GM21423 (cell line): ENCODE data around the gene NR5A1.

Experiments
- ATAC-seq: cut with Tn5 transposase; IDR thresholded peaks from one replicate; pipeline ENCODE4 v1.9.1; 2021; ENCODE audit warnings: mild to moderate bottlenecking, moderate library complexity; ENCODE audit not compliant: unreplicated experiment

Gene NR5A1

DNA sequence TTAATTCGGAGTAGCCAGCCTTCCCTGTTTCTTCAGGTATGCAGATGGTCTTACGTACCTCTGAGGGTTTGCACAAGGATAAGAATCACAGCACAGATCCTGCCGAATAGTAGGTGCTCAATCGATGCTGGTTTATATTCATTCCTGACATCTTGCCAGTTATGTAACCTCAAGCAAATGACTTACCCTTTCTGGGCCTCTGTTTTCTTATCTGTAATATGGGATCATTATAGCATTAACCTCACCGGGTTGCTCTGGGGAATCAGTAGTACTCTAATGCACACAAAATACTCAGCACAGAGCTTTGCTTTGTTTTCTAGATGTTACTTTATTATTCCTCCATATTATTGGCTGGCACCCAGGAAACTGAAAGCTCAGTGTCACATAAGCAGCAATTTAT lies 7.7 kb upstream of the NR5A1 start:
- no peak for ATAC-seq

DNA sequence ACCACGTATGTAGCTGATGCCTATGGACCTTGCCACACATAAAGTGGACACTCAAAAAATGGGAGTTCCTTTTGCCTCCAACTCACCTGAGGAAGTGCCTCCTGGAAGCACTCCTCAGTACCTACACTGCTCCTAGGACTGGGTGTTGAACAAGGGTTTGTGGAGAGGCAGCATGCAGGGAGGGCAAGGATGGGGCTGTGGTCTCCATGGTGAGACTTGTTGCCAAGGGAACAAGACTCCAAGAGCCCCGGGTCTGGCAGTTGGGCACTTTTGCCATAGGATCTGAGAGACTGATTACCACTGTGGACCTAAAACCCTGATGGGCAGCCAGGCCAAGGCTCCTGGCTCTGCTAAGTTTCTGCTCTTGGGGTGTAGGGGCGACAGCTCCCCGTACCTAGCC lies 6.9 kb upstream of the NR5A1 start:
- no peak for ATAC-seq

DNA sequence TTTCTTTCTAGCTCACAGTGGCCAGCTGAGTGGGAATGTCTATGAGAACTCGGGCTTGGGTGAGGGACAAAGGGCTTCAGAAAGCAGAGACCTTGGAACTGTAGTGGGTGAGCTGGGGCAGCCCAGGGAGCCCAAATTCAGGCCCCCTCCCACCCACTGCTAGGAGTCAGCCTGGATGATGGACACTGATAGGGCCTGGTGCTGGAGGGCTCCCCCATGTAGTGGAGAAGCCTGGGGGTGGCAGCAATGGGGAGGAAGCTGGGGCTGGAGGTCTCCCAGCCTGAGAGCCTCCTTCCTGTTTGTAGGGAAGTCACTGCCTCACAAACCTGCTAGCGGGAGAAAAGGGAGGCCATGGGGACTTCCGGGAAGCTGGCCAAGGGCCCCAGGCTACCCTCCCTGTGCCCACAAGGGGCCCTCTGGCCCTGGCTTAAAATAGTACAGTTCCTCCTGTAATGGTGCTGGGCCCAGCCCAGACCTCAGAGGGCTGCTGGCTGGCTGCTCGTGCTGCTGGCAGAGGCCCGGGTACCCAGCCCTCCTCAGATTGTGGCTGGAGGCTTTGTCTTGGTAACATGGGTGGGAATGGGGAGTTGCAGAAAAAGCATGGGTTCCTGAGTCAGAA lies 6.3 kb upstream of the NR5A1 start:
- ATAC-seq: no peak

DNA sequence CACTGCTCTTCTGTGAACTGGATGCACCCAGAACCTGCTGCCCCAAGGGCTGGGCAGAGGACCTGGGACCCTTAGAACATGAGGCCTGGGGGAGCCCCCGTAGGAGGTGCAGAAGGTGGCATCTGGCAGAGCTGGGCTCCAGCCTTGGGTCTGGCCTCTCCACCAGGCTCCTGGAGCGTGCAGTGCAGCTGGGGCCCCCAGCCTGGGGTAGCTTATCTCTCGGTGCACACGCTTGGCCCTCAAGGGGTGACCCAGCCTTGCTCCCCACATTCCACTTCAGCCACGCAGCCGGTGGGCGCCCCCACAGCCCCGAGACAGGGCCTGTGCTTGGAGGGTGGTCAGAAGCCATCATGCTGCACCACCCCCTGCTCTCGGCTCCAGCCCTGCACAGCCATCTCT lies 5.6 kb upstream of the NR5A1 start:
- no peak for ATAC-seq

DNA sequence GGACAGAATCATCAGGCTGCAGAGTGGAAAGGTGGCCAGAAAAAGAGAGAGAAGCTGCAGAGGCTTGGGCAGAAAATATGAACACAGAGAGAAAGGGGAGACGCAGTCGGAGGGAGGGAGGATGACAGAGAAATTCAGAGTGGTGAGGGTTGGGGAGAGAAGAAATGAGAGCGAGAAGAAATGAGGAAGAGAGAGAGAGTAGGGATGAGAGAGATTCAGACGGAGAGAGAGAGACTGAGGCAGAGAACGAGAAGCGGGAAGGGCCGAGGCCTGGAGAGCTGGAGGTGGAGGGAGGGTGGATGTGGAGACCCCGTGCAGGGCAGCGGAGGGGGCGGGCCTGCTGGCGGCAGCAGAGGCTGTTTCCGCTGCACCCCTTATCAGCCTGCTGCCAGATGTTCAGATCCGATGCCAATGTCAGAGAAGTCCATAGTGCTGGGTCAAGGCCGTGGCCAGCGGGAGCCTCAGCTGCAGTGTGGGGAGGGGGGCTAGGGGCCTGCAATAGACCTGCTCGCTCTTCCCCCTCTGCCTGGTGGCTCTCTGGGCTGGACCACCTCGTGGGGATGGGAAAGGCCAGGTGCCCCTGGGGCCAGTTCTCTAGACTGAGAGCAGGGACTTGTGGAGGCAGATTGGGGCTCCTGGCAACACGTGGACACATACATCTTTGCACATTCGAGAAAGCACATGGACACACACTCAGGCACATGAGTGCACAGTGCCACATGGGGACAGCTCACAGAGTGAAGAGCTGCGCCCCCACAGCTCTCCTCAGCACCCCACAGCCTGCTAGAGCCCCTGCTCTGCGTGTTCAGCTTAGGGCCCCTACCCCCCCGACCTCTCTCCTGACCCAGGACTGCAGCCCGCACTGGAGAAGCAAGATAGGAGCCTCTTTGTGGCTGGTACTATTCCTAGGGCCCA lies 4.9 kb upstream of the NR5A1 start:
- no peak for ATAC-seq

DNA sequence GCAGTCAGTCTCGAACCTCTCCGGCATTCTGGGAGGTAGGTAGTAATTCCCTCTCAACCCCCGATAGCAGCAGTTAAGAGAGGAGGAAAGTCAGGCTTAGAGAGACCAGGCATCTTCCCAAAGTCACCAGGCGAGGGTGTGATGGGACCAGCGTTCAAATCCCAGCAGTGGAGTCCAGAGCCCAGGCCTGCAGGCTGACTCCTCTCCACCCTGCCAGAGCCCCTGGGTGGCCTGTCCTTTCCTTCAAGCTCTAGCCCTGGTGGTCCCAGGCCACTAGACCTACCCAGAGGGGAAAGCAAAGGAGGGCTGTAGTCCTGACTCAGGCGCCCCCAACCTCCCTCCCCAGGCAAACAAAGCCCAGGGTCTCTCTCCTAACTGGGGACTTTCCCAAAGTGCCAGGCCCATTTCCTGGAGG lies 4.2 kb upstream of the NR5A1 start:
- ATAC-seq: no peak

DNA sequence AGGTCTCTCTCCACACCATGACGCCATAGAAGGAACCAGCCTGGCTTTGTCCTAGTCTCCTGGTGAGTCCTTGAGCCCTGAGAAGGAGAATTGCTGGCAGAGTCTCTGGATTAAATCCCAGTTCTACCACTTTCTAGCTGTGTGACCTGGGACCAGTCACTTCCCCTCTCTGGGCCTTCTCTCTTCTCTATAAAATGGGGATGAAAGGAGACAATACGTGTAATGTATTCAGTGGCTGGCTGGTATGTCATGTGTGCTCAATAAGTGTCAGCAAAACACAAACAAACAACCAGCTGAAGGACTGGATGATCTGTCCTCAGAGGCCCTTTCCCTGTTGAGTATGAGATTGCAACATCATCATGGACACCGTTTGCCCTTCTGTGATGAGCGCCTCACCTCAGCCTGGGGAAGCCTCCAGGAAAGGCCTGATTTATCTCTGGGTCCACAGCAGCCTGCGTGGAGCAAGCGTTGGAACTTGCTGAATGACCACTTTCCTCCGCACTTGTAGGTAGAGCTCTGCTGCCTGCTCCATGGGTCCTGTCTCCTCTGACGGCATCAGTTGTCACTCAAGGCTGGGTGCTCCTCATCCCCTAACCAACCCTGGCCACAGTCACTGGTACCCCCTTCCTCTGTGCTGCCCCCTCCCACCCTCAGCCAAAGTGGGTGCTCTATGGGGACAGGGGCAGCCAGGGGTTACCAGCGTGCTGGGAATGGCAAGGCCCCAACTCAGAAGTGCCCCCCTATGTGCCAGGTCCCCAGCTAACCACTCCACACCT lies 3.6 kb upstream of the NR5A1 start:
- ATAC-seq: no peak

DNA sequence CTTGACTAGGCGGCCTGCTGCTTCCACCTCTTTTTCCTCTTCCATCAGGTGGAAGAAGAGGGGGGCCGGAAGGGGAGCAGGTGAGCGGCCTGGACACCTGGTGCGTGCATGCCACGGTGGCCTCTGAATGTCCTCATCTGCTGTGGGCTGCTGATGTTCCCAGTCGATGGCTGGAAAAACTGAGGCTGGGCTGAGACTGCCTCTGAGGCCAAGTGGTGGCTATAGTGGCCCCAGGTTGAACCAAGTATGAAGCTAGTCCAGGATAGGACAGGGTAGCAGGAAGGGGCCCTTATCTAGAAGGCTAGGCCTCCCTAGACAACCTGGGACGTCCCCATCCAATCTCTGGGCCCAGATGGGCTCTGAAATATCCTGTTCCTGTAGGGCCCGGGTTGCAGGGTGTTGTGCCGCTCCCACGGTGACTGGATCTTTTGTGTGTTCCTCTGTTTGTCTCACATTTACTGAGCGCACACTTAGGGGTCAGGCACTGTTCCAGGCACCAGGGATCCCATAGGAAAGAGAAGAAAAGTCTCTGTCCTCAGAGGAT lies 753 bp upstream of the NR5A1 start:
- ATAC-seq: no peak

DNA sequence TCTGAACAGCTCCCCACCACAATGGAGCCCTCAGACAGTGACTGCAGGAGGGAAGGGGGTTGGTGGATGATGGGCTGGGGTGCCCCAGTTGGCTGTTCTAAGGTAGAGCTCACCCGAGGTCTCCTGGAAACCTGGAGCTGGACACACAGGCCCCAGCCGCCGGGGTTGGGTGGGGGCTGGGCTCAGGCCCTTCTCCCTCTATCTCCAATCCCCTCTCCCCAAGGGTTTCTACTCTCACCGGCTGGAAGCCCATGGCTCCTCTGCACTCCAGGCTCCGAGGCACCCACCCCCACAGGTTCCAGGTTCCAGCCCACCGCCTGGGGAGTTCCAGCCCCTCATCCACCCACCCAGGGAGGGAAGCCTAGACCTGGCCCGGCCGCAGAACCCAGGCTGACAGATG lies 766 bp downstream of the NR5A1 start:
- ATAC-seq: no peak

DNA sequence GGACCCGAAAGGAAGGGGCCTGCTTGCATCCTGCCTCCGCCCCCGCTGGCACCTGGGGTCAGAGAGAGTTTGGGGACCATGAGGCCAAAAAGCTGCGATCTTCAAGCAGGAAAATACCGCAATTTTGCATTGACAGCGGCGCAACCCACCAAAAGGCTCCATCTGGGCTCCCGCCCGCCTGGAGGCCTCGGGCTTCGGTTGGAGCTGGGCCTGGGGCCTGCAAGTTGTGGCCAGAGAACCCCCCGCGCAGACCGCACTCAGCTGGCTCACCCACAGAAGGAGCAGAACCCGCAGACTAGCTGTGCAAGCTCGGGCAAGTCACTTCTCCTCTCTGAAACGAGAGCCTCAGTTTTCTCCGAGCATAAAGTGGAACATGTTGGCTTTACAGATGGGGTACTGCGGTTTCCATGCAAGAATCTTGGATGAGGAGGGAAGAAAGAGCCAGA lies 1.3 kb downstream of the NR5A1 start:
- no peak for ATAC-seq

DNA sequence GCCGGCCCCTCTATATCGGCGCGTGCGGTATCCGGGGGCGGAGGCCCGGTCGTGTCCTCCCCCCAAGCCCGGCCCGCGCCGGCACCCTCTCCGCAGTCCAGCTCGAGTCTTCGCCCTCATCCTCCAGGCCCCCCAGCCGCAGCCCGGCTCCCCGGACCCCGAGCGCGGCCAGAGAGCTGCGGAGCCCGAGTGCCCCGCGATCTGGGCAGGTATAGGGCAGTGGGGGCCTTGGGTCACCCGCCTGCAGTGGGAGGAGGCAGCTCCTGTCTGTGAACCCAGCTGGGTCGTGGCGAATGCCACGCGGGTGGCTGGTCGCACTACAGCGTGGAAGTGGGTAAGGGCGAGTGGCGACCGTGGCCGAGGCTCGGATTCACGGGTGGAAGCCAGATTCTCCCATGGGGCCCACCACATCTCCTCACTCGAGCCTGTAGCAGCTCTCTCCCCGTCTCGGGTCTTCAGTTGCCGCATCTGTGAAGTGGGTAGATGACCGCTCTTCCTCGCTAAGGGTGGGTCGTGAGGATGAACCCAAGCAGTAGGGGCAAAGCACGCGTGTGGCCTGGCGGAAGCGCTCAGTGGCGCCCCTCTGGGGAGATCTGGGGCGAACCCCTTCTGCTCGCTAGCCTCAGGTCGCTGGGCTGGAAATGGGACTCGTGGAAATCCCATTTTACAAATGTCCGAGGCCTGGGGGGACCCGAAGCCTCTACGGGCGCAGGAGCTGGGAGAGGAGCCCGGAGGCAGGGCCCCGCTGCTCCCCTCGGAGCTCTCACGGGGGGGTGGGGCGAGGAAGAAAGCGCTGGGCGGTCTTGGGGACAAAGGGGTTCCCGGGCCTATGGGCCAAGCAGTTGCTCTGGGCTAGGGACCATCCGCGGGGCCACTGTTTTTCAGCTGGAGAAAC lies 1.9 kb downstream of the NR5A1 start:
- no peak for ATAC-seq

DNA sequence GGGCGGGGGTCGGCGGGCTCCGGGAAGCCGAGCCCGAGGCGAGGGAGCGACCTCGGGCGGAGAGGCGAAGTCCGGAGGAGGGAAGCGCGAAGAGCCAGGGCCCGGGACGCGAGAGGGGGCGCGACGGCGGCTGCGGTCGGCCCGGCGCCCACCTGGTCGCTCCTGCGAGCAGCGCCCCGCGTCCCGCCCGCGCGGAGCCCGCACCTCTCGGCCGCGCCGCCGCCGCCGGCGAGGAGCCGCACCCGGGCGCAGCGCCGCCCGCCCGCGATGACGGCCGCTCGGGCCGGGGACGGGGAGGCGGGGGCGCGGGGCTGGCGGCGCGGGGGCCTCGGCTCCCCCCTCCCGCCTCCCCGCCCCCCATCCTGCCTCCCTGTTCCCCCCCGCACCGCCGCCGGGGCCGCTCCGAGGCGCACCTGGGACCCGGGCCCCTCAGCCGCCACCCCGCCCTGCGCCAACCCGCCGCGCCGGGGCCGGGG lies 2.6 kb downstream of the NR5A1 start:
- ATAC-seq: no peak

DNA sequence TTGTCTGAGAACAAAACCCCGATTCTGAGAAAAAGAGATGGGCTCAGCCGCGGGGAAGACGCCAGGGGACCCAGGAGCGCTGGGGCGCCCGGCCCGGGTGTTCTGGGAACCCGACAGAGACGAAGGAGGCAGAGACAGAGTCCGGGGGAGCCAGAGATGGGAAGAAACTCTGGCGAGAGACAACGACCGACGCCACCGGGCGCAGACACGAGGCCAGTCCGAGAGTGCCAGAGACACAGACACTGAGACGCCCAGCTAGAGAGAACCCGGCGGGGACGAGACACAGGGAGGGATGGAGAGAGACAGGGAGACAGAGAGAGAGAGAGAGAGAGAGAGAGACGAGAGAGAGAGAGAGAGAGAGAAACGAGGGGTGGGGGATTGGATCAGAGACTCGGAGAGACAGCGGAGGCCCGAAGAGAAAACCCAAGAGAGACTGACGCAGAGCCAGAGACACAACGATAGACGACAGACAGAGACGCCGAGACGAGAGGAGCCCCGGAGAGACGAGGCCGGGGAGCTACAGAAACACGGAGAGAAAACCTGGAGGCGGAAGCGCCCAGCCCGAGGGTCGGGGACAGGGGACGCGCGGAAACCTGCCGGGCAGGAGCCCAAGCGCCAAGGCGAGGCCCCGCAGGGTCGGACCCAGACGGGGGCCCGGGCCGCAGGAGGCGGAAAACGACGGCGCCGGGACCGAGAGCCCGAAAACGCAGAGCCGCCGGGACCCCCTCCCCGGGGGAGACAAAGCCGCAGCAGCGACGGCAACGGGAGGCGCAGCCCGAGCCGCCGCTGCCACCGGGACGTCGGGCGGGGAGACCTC lies 3.3 kb downstream of the NR5A1 start:
- ATAC-seq: no peak

DNA sequence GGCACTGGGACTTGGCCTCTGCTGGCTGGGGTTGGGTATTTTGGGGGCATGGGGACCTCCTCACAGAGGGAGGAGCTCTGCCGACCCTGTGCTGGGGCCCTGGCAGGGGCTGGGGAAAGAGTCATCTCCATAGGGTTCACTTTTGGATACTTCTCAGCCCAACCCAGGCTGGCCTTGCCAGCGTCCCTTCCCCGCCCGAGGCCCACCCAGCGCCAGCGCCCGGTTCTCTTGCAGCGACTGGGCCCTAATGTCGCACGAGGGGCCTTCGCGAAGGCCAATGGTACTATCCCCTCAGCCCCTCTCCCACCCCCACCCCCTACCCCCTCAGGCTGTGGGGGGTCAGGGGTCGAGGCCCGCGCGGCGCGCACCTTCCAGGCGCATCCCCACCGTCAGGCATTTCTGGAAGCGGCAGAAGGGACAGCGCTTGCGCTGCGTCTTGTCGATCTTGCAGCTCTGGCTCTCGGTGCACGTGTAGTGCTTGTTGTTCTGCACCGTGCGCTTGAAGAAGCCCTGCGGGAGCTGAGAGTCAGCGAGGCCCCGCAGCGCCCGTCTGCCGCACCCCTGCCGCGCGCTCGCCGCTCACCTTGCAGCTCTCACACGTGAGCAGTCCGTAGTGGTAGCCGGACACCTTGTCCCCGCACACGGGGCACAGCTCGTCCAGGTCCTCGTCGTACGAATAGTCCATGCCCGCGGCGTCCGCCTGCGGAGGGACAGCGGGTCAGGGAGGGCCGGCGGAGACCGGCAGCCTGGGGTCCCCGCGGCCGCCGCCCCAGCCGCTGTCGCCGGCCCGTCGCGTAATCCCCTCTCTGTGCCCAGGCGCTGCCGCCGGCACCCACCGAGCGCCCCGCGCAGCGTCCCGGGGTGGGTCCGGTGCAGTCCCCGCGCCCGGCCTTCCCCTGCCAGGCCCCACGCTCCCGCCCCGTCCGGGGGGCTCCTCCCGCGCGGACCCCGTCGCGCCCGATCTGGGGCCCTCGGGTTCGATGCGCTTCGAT lies 4.2 kb downstream of the NR5A1 start:
- ATAC-seq: no peak

DNA sequence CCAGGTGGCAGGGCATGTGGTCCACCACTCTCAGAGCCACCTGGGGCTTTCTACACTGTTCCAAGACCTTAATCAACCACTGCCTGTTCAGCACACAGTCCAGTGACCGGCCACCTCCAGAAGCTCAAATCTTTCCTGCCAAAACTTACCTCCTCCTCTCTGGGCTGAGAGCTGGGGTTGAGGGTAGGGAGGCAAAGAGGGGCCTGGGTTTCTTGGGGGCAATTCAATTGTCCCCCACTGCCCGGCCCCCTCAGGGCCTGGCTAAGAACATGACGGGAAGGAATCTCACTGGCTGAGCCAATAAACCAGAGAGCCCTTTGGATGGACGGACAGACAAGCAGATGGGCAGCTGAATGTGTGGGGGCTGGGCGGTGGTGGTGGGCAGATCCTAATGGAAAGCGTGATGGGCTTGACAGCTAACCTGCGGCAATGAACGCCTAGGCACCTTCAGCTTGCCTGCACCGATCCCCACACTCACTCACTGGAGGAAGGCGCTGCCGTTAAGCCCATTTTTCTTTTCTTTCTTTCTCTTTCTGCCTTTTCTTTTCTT lies 5.4 kb downstream of the NR5A1 start:
- ATAC-seq: no peak

DNA sequence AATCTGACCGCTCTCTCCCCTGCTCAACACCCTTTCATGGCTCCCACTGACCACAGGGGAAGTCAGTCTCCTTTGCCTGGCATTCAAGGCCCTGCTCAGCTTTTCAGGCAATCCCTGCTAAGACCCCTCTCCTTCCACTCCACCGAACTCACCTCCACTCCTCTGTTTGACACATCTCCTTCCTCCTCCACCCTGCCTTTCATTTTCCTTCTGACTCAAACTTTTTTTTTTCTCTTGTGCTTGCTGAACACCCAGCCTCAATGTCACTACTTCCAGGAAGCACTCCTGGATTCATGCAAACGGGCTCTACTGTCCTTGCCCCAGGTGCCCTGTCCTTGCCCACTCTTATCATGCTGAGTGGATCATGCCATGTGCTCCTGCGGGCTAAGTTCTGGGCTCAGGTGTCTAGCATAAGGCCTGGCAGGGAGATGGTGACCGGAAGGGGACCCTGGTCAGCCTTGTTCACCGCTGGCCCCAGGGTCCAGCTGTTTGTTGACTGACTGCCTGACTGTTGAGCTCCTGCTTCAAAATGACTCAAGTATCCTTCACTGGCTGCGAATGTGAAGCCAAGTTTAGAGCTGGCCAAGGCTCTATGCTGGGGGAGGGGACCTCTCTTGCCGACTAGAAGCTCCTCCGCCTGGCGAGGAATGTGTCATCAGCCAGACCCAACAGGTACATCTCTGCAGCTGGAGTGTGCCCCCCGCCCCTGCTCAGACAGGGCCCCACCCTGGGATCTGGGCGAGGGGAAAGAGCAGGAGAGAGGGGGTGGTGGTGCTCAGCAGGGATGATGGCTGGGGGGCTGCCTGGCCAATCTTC lies 6.2 kb downstream of the NR5A1 start:
- no peak for ATAC-seq
